Pancreas (tissue), 10 donors: ENCODE data around the gene ARMS2. TPM values are rescaled to one million over a fixed set of nuclear protein-coding genes. Genes with fewer than 3 reads are reported as not detected.
A peak's percentile ranks its signal among the peaks of the same experiment; 100 is the strongest.

ENCODE experiments used
- ATAC-seq, 4 donors: fragments of 200-7000 bp; cut with Tn5 transposase; one replicate each; pipeline versions ENCODE4 v1.8.0 to v1.9.1; 2020; ENCODE audit warnings: mild to moderate bottlenecking in 4 of 4, moderate library complexity in 4 of 4
- DNase-seq, 6 donors: peaks; one replicate each; pipeline ENCODE4 v3.0.0-alpha.2; 2020
- FAIRE-seq: peaks from 2 replicates; lab custom pipeline; 2012; peaks lifted over from hg19 to GRCh38; lab: Jason Lieb, UNC
- H3K27ac ChIP-seq, 4 donors: fragments of 200-600 bp; sonication (generic); 1 replicate in 3 of 4; 2 replicates in 1 of 4; pipeline versions ENCODE4 v1.5.0 to v1.8.0; 2020
- H3K27me3 ChIP-seq, 4 donors: fragments of 200-600 bp; one replicate each; pipeline ENCODE4 v1.8.0; 2021
- H3K36me3 ChIP-seq, 3 donors: fragments of 200-600 bp; sonication (generic) in 1 of 3; one replicate each; pipeline versions ENCODE4 v1.5.0 to v1.8.0; 2020 to 2021
- H3K4me1 ChIP-seq, 3 donors: fragments of 200-600 bp; one replicate each; pipeline ENCODE4 v1.8.0; 2021
- H3K4me3 ChIP-seq, 4 donors: fragments of 200-600 bp; sonication (generic) in 2 of 4; one replicate each; pipeline versions ENCODE4 v1.5.0 to v1.8.0; 2020 to 2021
- H3K9me3 ChIP-seq, 4 donors: fragments of 200-600 bp; one replicate each; pipeline ENCODE4 v1.8.0; 2021
- CTCF ChIP-seq, 4 donors: fragments of 200-600 bp; sonication (generic) in 3 of 4; IDR thresholded peaks; one replicate each; pipeline versions ENCODE4 v1.5.0 to v1.8.0; 2021; ENCODE audit warnings: antibody characterized with exemption in 4 of 4
- WGBS, 2 donors: extraction: QIAGEN DNeasy Blood & Tissue Kit; methylation state at CpG; one replicate each; pipeline ENCODE4 v1.1.7; 2013; 5-methylcytosine and 5-hydroxymethylcytosine counted together
- intact Hi-C, 3 donors: fragments of 100-400 bp; cut with DNase I; formaldehyde crosslinking; loops; one replicate each; pipeline versions ENCODE4 v1.11.1 to v1.14.2; 2022
- polyA plus RNA-seq, 2 donors: library from polyadenylated mRNA; stranded (reverse); fragments of 200-250 nt; gene quantifications; one replicate each; pipeline ENCODE4 v1.2.3, GENCODE V29; 2013
- total RNA-seq, 6 donors: library from RNA; stranded (reverse); fragmentation: NEBNext Ultra II Directional in 4 of 6; extraction: Animal tissue kit (Norgen Biotek cat#: 25700) in 4 of 6; gene quantifications; one replicate each; pipeline versions ENCODE4 v1.2.1 to v1.2.4, GENCODE V29; 2021 to 2023
- donor health status: healthy with polysubstance abuse.
- donor health status: DM: no; HTN: no; CAD: no; lungs with moderate emphysema.
- donor health status: DM: no; HTN: no; CAD: no.
- donor health status: control.
- donor health status: control.
- donor health status: Bipolar disorder and iron deficiency.
- donor health status: DM: yes; HTN: yes; CAD: no.
- donor health status: DM: no; HTN: no; CAD: no.
- donor health status: DM: no; HTN: no; CAD: no.
- donor health status: DM: yes; HTN: yes; CAD: no.

ARMS2 gene
- total and polyA plus RNA-seq, 8 donors: not detected

- WGBS, 2 donors: 93 to 95% methylated on average over 13 of the region's 13 CpGs
- no peaks in the 10 kb centered on the region for H3K36me3 ChIP-seq
- DNase-seq (peak in 1 of 6 donors; percentile 47), FAIRE-seq (no peak), ATAC-seq (no peak)
- no peaks in the 10 kb centered on the region for H3K9me3 ChIP-seq
- no peak overlapping the region for H3K27ac ChIP-seq
- TF ChIP-seq CTCF (IDR thresholded peaks at IDR 0.05): no peak
- intact Hi-C loops: no loop called here
- H3K27me3 ChIP-seq: no peaks in the 10 kb centered on the region
- H3K4me3 ChIP-seq: no peak overlapping the region
- no peaks in the 10 kb centered on the region for H3K4me1 ChIP-seq
These were observed 48.6 kb downstream of the ARMS2 start for GRCh38 chr10:122503012-122503411.

- ATAC-seq: no peak
- H3K27ac ChIP-seq: no peak overlapping the region
- no peak for TF ChIP-seq CTCF (IDR thresholded peaks at IDR 0.05)
- peak in 1 of 6 donors; percentile 50 for DNase-seq
- H3K9me3 ChIP-seq: no peaks in the 10 kb centered on the region
- H3K4me1 ChIP-seq: no peaks in the 10 kb centered on the region
- H3K27me3 ChIP-seq: no peaks in the 10 kb centered on the region
- WGBS, 2 donors: 84 to 90% methylated on average over 17 of the region's 17 CpGs
- intact Hi-C loops: no loop called here
- H3K36me3 ChIP-seq: no peaks in the 10 kb centered on the region
- FAIRE-seq: no peak
- no peak overlapping the region for H3K4me3 ChIP-seq
These were observed 49.6 kb downstream of the ARMS2 start for GRCh38 chr10:122503886-122504609.

GRCh38 chr10:122504610-122504950 is 50.1 kb downstream of the ARMS2 start:
- H3K27ac ChIP-seq: no peak overlapping the region
- no peaks in the 10 kb centered on the region for H3K27me3 ChIP-seq
- H3K4me3 ChIP-seq: no peak overlapping the region
- H3K4me1 ChIP-seq: no peaks in the 10 kb centered on the region
- no peaks in the 10 kb centered on the region for H3K9me3 ChIP-seq
- peak; percentile 96 to 99 (median 98) for ATAC-seq
- DNase-seq: peak; percentile 69 to 93 (median 84)
- FAIRE-seq: no peak
- intact Hi-C loops: no loop called here
- TF ChIP-seq CTCF (IDR thresholded peaks at IDR 0.05): no peak
- 19 to 24% methylated on average over 6 of the region's 6 CpGs for WGBS, 2 donors
- H3K36me3 ChIP-seq: no peaks in the 10 kb centered on the region

- ATAC-seq: no peak
- DNase-seq: peak in 1 of 6 donors; percentile 8
- TF ChIP-seq CTCF (IDR thresholded peaks at IDR 0.05): no peak
- FAIRE-seq: no peak
- WGBS, 2 donors: 95 to 96% methylated on average over 5 of the region's 5 CpGs
- Histone ChIP-seq H3K4me1 (no peaks in the 10 kb centered on the region), H3K27ac (no peak overlapping the region), H3K4me3 (no peak overlapping the region), H3K36me3 (no peaks in the 10 kb centered on the region), H3K27me3 (no peaks in the 10 kb centered on the region), H3K9me3 (no peaks in the 10 kb centered on the region)
- intact Hi-C loops: no loop called here
These were observed 50.6 kb downstream of the ARMS2 start for GRCh38 chr10:122505011-122505410.

- H3K27ac ChIP-seq: no peak overlapping the region
- no peaks in the 10 kb centered on the region for H3K36me3 ChIP-seq
- WGBS, 2 donors: 89 to 91% methylated on average over 15 of the region's 15 CpGs
- H3K4me3 ChIP-seq: no peak overlapping the region
- intact Hi-C loops: no loop called here
- ATAC-seq (no peak), DNase-seq (peak in 1 of 6 donors; percentile 30), FAIRE-seq (no peak)
- H3K4me1 ChIP-seq: no peaks in the 10 kb centered on the region
- no peaks in the 10 kb centered on the region for H3K27me3 ChIP-seq
- TF ChIP-seq CTCF (IDR thresholded peaks at IDR 0.05): no peak
- no peaks in the 10 kb centered on the region for H3K9me3 ChIP-seq
These were observed 51.6 kb downstream of the ARMS2 start for GRCh38 chr10:122505885-122506645.
